ENCODE measurements around the gene EMX2.
A peak's percentile ranks its signal among the peaks of the same experiment; 100 is the strongest.

The EMX2 gene

GRCh38 chr10:117578999-117579590, 36.5 kb downstream of the EMX2 start (continued):
- TF ChIP-seq ZBTB49 (tag by site-specific recombination; IDR thresholded peaks at IDR 0.05; ENCODE audit: low read depth) (no peak), ZEB2 (tag by site-specific recombination; IDR thresholded peaks at IDR 0.05) (no peak), ZNF548 (tag by site-specific recombination; IDR thresholded peaks at IDR 0.05) (no peak), ZBTB6 (tag by site-specific recombination; IDR thresholded peaks at IDR 0.05) (peak; percentile 19; the same call in 1 of the 2 replicates), ZNF830 (tag by site-specific recombination; IDR thresholded peaks at IDR 0.05; ENCODE audit: low read depth) (no peak), GLIS2 (tag by site-specific recombination; IDR thresholded peaks at IDR 0.05) (no peak), ZNF362 (tag by site-specific recombination; IDR thresholded peaks at IDR 0.05) (peak; percentile 71), ZNF140 (tag by site-specific recombination; IDR thresholded peaks at IDR 0.05) (no peak), ZNF132 (tag by site-specific recombination; IDR thresholded peaks at IDR 0.05; ENCODE audit: borderline replicate concordance) (no peak), SP7 (tag by site-specific recombination; IDR thresholded peaks at IDR 0.05) (no peak), SP3 (tag by site-specific recombination; IDR thresholded peaks at IDR 0.05) (no peak), ZBTB48 (tag by site-specific recombination; IDR thresholded peaks at IDR 0.05) (peak; percentile 59; the same call in 1 of the 2 replicates), ZNF155 (tag by site-specific recombination; IDR thresholded peaks at IDR 0.05) (no peak), KLF7 (tag by site-specific recombination; IDR thresholded peaks at IDR 0.05; ENCODE audit: borderline replicate concordance) (no peak), ZNF660 (tag by site-specific recombination; IDR thresholded peaks at IDR 0.05) (no peak), BCL11B (tag by site-specific recombination; IDR thresholded peaks at IDR 0.05; ENCODE audit: low read depth) (no peak), ZNF202 (tag by site-specific recombination; IDR thresholded peaks at IDR 0.05; ENCODE audit: borderline replicate concordance) (no peak), PBX3 (CRISPR knock-in tag; IDR thresholded peaks at IDR 0.05) (no peak), ATF2 (tag by site-specific recombination; IDR thresholded peaks at IDR 0.05; ENCODE audit: low read depth) (peak; percentile 90), ZIC2 (tag by site-specific recombination; IDR thresholded peaks at IDR 0.05) (no peak), ZSCAN5A (tag by site-specific recombination; IDR thresholded peaks at IDR 0.05) (no peak), ZFHX2 (tag by site-specific recombination; conservative IDR thresholded peaks at IDR 0.05) (no peak), ZNF600 (tag by site-specific recombination; IDR thresholded peaks at IDR 0.05) (no peak), HOXC10 (CRISPR knock-in tag; IDR thresholded peaks at IDR 0.05) (no peak), HOXA7 (CRISPR knock-in tag; IDR thresholded peaks at IDR 0.05; ENCODE audit: borderline replicate concordance) (no peak), ZNF623 (tag by site-specific recombination; IDR thresholded peaks at IDR 0.05) (no peak), ELK4 (IDR thresholded peaks at IDR 0.05; ENCODE audit: borderline replicate concordance, low read depth, low read length) (no peak), ZNF16 (tag by site-specific recombination; IDR thresholded peaks at IDR 0.05; ENCODE audit: low read depth) (no peak), ZNF664 (tag by site-specific recombination; IDR thresholded peaks at IDR 0.05) (no peak), ZNF707 (tag by site-specific recombination; IDR thresholded peaks at IDR 0.05) (no peak)

Measured in HEK293 (cell line).